GM19455 (cell line): ENCODE results near the gene CYB5A.

Experiments
- ATAC-seq: cut with Tn5 transposase; IDR thresholded peaks from one replicate; pipeline ENCODE4 v1.9.1; 2021; ENCODE audit not compliant: unreplicated experiment

The CYB5A gene

GRCh38 chr18:74249181-74249968 lies 42.4 kb downstream of the CYB5A start:
- ATAC-seq: no peak

- peak; percentile 72 for ATAC-seq
Observed at GRCh38 chr18:74248595-74248994, 43.2 kb downstream of the CYB5A start.

DNA sequence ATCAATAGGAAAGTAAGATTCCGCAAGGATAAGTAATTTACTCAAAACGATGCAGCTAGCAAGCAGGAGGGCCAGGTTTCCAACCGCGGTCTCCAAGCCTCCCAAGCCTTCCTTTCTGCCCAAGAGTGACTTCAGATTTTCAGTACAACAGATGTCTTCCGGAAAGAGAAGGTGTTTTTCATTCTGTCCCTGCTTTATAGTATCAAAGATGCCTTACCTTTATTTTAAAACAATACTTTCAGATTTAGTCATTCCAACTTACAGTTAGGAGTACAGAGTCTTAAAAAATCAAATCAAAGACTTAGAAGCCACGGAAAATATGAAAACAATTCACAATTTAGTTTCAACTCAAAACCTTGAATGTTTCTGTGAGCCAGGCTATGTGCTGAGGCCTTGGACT lies 43.6 kb downstream of the CYB5A start:
- ATAC-seq: no peak

GRCh38 chr18:74244554-74244953 lies 47.2 kb downstream of the CYB5A start:
- ATAC-seq: no peak

GRCh38 chr18:74243127-74243526 lies 48.6 kb downstream of the CYB5A start:
- no peak for ATAC-seq

DNA sequence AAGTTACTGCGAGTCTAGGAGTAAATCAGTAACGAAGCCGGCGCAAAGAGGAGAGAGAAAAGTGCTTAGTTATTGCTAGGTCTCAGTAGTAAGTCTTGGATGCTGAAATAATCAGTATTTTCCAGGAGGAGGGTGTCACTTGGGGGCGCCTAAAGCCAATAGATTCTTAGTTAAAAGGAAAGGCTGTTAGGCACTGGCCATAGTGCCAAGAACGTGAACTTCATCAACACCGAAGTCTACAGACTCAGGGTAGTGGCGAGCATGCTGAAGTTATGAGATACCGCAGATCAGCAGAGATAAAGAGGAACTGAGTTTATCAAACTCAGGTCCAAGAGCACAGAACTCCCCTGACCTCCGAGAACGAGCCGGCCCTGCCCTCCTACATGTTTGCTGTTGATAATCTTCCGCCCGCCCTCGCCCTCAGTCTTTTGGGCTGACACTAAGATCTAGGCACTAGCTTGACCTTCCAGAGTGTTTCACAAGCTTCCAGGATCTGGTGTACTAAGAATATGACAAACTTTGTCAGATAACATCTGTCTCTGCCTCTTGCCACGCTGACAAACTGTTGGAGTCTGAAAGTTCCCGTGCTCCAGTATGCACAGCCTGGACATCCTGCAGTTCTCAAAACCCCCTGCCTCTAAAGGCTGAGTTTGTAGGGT lies 49.2 kb downstream of the CYB5A start:
- no peak for ATAC-seq

DNA sequence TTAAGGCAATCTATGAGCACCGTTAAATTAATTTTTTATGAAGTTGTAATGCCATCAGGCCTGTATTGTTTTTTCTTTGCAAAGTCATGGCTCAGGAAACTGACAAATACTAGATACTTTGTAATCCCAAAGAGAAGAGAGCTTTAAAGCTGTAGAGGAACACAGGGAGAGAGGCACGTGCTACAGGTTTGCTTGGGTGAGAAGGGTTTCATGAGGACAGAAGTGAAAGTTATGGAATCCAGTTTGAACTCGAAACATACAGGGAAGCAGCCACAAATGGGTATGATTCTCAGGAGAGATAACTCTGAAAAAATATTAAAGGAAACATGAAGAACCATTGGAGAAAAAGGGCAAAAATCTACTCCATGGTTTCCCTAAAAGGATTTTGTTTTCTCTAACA lies 49.8 kb downstream of the CYB5A start:
- no peak for ATAC-seq

- ATAC-seq: no peak
Observed at GRCh38 chr18:74241426-74241825, 50.3 kb downstream of the CYB5A start.

GRCh38 chr18:74239567-74239966 lies 52.2 kb downstream of the CYB5A start:
- no peak for ATAC-seq

DNA sequence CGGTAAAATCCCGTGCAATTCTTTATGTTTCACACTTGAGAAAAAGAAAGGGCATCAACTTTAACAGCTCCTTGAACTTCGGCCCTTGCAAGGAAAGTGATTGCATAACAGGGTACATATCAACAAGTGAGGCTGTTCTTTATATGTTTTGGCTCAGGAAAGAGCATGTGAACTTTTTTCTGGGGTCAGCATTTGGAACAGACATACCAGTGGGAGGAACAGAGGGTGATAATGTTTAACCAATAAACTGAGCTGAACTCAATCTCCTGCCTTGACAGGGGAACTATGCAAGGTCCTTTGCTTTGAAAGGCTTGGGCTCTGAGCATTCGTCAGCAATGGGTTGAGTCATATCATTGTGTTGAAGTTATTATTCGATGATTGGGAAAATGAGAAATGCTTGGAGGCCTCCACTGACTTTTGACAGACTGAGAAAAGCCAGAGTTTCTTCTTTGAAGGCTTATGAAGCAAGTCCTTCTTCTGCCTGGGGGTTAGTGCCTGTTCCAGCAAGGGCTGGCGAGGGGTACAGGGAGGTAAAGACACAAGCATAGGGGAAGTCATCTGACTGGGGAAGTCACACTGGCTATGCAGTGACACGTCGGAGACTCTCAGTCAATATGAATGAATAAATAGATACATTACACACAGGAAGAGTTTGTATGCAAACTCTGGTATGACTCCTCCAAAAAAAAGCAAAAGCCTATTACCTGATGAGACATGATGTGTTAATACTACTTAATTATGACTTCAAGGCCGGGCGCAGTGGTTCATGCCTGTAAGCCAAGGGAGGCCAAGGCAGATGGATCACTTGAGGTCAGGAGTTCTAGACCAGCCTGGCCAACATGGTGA lies 57.2 kb downstream of the CYB5A start:
- ATAC-seq: no peak

DNA sequence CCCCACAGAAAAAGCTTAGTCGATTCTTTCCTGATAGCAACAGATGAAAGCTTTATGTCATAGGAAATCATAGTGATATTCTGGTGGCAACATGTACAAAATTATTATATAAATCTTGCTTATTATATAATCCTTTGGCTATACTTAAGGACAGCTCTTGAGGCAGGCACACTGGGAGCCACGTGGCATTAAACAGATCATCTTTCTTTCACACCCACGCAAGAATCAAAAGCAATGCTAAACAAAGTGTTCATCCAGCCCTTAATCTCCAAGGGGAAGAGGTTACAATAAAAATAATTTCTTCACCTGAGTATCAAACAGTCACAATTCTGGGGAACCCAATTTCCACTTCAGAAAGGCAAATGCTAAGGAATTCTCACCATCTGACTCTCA lies 57.8 kb downstream of the CYB5A start:
- no peak for ATAC-seq

GRCh38 chr18:74230922-74231714 lies 60.6 kb downstream of the CYB5A start:
- no peak for ATAC-seq

DNA sequence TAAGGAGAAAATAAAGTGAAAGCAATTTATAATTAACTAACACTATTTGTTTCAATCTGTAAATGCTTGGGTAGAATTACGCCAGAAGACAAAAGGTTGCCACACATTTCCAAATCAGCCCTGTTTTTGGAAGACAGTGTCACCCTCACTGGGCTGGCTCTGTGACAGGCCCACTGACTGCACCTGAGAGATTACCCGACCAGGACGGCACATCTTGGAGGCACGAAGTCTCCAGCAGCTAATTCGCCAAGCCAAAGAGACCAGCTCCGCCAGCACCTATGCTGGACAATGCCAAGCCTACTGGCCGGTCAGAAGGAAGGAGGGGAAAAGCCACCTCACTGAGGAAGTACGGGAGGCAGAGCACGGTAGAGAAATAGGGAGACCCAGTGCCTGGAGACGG lies 61.9 kb downstream of the CYB5A start:
- ATAC-seq: no peak

DNA sequence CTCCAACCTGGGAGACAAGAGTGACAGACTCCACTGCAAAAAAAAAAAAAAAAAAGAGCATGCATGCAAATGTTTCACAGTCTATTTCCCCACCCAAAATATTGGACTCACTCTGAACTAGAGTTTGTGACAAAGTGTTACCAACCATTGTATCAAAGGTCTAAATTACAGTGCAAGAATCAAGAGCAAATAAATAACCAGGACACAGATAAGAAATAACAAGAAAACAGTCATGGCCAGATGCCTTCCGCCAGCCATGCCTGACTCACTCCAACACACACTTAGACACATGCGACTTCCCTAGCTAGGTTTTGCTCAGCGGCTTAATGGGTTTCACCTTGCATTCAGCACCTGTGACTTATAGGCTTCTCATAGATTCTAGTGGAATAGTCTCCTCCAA lies 62.8 kb downstream of the CYB5A start:
- ATAC-seq: no peak

DNA sequence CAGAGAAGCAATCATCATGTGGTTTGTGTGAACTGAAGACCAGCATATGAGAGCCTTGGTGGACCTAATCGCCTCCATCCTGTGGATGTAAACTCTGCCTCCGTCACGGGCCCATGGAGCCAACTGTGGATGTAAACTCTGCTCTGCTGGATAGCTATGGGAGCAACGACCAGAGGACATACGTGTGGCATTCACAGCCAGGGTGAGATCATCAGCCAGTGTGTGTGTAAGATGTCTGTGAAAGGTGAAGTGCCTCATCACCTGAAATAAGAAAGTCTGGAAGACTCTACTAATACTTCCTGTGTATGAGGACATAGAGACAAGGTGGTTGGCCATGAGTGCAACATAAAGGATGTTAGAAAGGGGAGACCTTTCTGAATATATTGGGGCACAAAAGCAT lies 63.5 kb downstream of the CYB5A start:
- no peak for ATAC-seq

- ATAC-seq: no peak
Observed at GRCh38 chr18:74226666-74227065, 65.1 kb downstream of the CYB5A start.

- ATAC-seq: no peak
Observed at GRCh38 chr18:74226156-74226555, 65.6 kb downstream of the CYB5A start.

GRCh38 chr18:74225193-74225840 lies 66.4 kb downstream of the CYB5A start:
- ATAC-seq: no peak

- no peak for ATAC-seq
Observed at GRCh38 chr18:74222710-74223494, 68.9 kb downstream of the CYB5A start.

DNA sequence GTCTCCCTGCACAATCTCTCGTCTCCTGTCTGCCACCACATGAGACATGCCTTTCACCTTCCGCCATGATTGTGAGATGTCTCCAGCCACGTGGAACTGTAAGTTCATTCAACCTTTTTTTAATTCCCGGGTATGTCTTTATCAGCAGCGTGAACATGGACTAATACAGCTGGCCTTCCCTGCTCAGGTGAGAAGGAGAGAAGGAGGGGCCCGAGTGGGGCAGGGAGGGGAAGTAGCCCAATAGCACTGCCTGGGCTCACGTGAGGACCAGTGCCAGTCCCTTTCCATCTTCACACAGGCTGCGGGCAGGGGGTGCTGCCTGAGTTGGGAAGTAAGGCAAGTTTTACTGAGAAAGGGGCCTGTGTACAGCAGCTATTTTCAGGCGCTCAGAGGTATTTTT lies 70.7 kb downstream of the CYB5A start:
- ATAC-seq: no peak
